ENCODE results near the gene NUDCD3. TPM values are rescaled to one million over a fixed set of nuclear protein-coding genes. Genes with fewer than 3 reads are reported as not detected.

Gene NUDCD3
- total RNA-seq, result 61.6 TPM

DNA sequence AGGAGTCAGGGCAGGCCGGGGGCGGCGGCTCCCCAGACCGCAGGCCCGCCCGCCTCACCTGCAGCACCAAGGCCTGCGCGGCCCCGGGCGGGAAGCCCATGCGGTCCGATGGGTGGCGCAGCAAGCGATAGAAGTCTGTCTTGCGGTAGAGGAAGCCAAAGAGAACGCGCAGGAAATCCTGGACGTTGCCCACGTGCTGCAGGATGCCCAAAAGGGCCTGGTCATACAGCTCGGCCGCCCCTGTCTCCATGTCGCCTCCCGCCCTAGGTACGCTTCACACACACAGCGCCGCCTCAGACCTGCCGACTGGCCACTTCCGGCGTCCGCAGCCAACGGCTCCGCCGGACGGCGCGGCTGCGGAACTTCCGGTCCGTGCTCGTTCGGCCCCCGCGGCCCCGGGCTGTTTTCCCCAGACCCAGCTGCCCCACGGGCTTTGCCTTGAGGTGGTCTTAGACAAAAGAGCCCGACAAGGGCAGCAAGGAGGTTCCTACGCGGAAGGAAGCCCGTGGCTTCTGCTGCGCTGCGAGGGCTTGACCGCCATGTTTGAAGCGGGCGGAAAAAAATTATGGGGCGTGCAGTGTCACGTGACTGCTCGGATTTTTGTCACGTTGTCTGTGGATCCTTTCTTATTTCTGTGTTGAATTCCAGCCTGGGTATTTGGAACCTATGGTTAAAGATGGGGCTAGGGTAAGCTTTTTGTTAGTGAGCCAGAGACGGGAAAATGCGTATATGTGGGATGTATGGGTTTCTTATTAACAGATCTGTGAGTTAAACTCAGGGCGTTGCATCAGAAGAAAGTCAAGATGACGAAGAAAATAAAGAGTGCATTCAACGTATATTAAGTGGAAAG, at the start of gene NUDCD3:
NUDCD3 (minus strand) TSS at position 308 of the 850 bp plus-strand sequence; CDS start at position 250, 58 bp downstream.

Other genes with a start within 250 kb of the NUDCD3 start
- 39.1 TPM for gene CAMK2B, start 165.1 kb downstream of the NUDCD3 start, total RNA-seq
- gene NPC1L1, start 50.7 kb upstream of the NUDCD3 start, total RNA-seq, result not detected
- gene DDX56, start 83.2 kb upstream of the NUDCD3 start, total RNA-seq, result 59.4 TPM
- gene TMED4, start 91.6 kb upstream of the NUDCD3 start, total RNA-seq, result 405 TPM
- 92.9 TPM for gene OGDH, start 116.0 kb upstream of the NUDCD3 start, total RNA-seq

Data from camera-type eye (tissue), 1 donor.